GM13976 (cell line): ENCODE measurements around the gene FKBP15.

Experiments used
- DNase-seq: peaks from one replicate; pipeline ENCODE4 v3.0.0; 2012; ENCODE audit warnings: low spot score
- CTCF ChIP-seq: IDR thresholded peaks from 2 replicates; pipeline ENCODE4 v1.5.1; 2012; ENCODE audit warnings: borderline replicate concordance, mild to moderate bottlenecking; ENCODE audit not compliant: insufficient read depth; ENCODE audit errors: extremely low read depth, missing control alignments, control extremely low read depth
- in situ Hi-C: fragments of 300-500 bp; cut with MboI; formaldehyde crosslinking; loops from one replicate; pipeline ENCODE4 v1.12.0; 2022; ENCODE audit warnings: low sequenced_read_pairs, mixed read lengths, inconsistent platforms; ENCODE audit not compliant: unreplicated experiment

FKBP15 gene

GRCh38 chr9:113205861-113206260 is 15.2 kb downstream of the FKBP15 start:
- TF ChIP-seq CTCF: no peak

GRCh38 chr9:113205432-113205831 is 15.6 kb downstream of the FKBP15 start:
- in situ Hi-C loops: no loop called here
- no peak for TF ChIP-seq CTCF
- DNase-seq: no peak

More at GRCh38 chr9:113205861-113206260, 15.2 kb downstream of the FKBP15 start:
- in situ Hi-C loops: no loop called here
- no peak for DNase-seq

GRCh38 chr9:113199683-113200329 is 21.3 kb downstream of the FKBP15 start:
- no peak for TF ChIP-seq CTCF
- in situ Hi-C loops: no loop called here
- no peak for DNase-seq

DNA sequence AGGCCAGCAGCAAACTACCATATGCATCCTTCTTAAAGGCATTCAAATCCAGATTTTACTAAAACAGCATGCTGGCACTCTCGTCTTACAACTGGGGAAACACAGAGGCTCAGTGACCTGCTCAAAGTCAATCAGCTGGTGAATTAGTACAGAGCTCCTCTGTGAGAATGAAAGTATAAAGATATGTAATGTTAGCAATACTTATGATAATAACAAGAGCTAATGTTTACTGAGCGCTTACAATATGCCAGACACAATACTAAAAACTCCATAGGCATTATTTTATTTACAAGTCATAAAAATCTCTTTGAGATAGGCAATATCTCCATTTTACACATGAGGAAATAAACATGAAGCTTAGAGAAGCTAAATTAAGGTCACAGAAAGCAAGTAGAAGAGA is 28.6 kb downstream of the FKBP15 start:
- no peak for DNase-seq
- TF ChIP-seq CTCF: no peak
- in situ Hi-C loops: no loop called here

GRCh38 chr9:113187929-113188595 is 33.0 kb downstream of the FKBP15 start:
- no peak for TF ChIP-seq CTCF
- in situ Hi-C loops: no loop called here
- DNase-seq: no peak

GRCh38 chr9:113186137-113186755 is 34.8 kb downstream of the FKBP15 start:
- DNase-seq: no peak
- TF ChIP-seq CTCF: no peak
- in situ Hi-C loops: no loop called here
